ENCODE data around the gene ATP10B.

ATP10B gene

DNA sequence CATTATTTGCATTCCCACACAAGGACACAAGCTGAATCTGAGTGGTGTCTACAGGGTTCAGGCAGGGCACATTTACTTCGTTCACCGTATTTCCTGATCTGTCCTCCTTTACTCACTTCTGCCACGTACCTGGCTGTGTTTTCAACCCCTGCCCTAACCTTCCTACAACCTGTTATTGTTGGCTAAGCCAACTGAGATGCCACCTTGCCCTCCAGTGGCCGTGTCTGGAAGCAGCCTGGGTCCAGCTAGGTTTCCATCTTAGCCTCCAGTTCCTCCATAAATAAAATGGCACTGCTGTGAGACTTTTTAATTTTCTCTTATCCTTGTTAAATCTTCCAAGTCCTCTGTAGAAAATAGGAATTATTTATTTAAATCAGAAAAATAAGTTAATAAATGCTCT lies 64.8 kb downstream of the ATP10B start:
- Histone ChIP-seq H3K27me3 (ENCODE audit: control insufficient read depth, insufficient read depth, low read length) (no peaks in the 10 kb centered on the region), H3K9me3 (ENCODE audit: control insufficient read depth, low read length) (no peaks in the 10 kb centered on the region), H2AFZ (no peak overlapping the region), H3K79me2 (no peaks in the 10 kb centered on the region), H3K4me2 (ENCODE audit: low read length) (no peak overlapping the region), H3K4me1 (no peaks in the 10 kb centered on the region), H3K36me3 (ENCODE audit: control insufficient read depth, insufficient read depth, low read length) (no peaks in the 10 kb centered on the region), H3K27ac (no peak overlapping the region), H3K4me3 (ENCODE audit: low read depth, low read length) (no peak overlapping the region), H3K9ac (no peak overlapping the region)
- TF ChIP-seq, protein P1, sequence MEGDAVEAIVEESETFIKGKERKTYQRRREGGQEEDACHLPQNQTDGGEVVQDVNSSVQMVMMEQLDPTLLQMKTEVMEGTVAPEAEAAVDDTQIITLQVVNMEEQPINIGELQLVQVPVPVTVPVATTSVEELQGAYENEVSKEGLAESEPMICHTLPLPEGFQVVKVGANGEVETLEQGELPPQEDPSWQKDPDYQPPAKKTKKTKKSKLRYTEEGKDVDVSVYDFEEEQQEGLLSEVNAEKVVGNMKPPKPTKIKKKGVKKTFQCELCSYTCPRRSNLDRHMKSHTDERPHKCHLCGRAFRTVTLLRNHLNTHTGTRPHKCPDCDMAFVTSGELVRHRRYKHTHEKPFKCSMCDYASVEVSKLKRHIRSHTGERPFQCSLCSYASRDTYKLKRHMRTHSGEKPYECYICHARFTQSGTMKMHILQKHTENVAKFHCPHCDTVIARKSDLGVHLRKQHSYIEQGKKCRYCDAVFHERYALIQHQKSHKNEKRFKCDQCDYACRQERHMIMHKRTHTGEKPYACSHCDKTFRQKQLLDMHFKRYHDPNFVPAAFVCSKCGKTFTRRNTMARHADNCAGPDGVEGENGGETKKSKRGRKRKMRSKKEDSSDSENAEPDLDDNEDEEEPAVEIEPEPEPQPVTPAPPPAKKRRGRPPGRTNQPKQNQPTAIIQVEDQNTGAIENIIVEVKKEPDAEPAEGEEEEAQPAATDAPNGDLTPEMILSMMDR (IDR thresholded peaks at IDR 0.05), result no peak

DNA sequence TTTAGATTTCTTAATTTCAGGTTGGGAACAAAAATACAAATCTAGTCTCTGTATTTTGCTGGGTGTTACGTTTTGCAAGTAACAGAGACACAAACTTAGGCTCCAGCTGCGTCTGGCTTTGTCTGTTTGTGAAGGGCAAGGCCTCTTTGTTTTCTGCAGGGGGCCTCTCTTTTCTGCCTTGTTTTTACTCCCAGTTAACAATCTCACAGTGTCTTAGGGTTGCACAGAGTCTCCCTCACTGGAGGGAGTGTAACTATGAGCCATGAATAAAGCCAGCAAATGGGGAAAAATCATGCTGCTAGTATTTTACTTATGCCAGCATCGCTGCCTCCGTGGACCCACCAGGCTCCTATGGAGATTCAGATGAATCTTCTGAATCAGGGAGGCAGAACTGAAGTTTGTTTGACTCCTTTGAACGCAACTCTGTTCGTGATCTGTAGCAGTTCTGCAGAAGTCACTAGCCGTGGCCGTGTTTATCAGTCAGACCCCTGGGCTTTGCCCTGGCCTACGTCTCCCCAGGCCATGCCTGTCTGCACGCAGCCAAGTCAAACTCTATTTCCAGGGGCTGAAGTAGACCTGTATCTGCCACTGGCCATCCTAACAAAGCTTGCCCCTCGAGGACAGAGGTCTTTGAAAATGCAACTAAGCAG lies 77.2 kb downstream of the ATP10B start:
- no peak overlapping the region for H3K27ac ChIP-seq
- no peak overlapping the region for H2AFZ ChIP-seq
- no peaks in the 10 kb centered on the region for H3K9me3 ChIP-seq (ENCODE audit: control insufficient read depth, low read length)
- no peaks in the 10 kb centered on the region for H3K27me3 ChIP-seq (ENCODE audit: control insufficient read depth, insufficient read depth, low read length)
- H3K79me2 ChIP-seq, result no peaks in the 10 kb centered on the region
- TF ChIP-seq, protein P1 (IDR thresholded peaks at IDR 0.05), result no peak
- no peak overlapping the region for H3K4me2 ChIP-seq (ENCODE audit: low read length)
- no peak overlapping the region for H3K4me3 ChIP-seq (ENCODE audit: low read depth, low read length)
- H3K36me3 ChIP-seq (ENCODE audit: control insufficient read depth, insufficient read depth, low read length), result no peaks in the 10 kb centered on the region
- H3K9ac ChIP-seq, result no peak overlapping the region
- no peaks in the 10 kb centered on the region for H3K4me1 ChIP-seq

DNA sequence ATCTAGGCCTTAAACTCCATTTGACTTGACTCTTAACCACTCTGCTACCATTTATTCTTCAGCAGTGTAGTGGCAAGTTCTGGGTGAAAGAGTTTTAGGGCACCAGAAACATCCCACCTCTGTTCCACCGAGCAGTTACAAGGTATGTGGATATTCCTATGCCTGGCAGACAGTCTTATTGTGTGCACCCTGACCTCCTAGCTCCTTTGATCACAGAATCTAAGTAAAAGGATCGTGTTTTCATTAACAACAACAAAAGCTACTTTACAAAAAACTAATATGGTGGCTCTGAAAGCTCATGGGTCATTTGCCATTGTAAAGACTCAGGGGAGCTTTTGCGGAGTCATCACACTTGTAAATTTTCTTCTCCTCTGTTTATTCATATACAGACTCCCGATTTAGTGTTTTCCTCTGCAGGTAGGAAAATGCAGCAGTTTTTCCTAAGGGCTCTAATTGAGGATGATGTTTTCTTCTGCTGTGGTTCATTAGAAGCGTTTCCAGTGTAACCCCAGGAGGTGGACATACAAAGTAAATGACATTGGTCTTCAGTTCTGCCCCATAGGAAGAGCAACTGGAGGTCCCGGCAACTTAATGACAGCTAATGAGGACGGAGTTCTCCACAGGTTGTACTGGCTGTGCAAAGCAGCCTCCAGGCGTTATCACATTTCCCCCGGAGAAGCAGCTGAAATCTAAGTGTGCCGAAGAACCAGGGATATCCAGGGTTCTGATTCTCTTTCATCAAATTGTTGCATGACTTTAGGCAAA lies 78.2 kb downstream of the ATP10B start:
- no peak overlapping the region for H3K4me3 ChIP-seq (ENCODE audit: low read depth, low read length)
- no peaks in the 10 kb centered on the region for H3K79me2 ChIP-seq
- no peak overlapping the region for H2AFZ ChIP-seq
- H3K9me3 ChIP-seq (ENCODE audit: control insufficient read depth, low read length), result no peaks in the 10 kb centered on the region
- no peak overlapping the region for H3K9ac ChIP-seq
- H3K27me3 ChIP-seq (ENCODE audit: control insufficient read depth, insufficient read depth, low read length), result no peaks in the 10 kb centered on the region
- H3K4me2 ChIP-seq (ENCODE audit: low read length), result no peak overlapping the region
- H3K36me3 ChIP-seq (ENCODE audit: control insufficient read depth, insufficient read depth, low read length), result no peaks in the 10 kb centered on the region
- H3K27ac ChIP-seq, result no peak overlapping the region
- TF ChIP-seq, protein P1 (IDR thresholded peaks at IDR 0.05), result no peak
- no peaks in the 10 kb centered on the region for H3K4me1 ChIP-seq

- no peak overlapping the region for H3K4me3 ChIP-seq (ENCODE audit: low read depth, low read length)
- no peak overlapping the region for H3K9ac ChIP-seq
- H3K9me3 ChIP-seq (ENCODE audit: control insufficient read depth, low read length), result no peaks in the 10 kb centered on the region
- H2AFZ ChIP-seq, result no peak overlapping the region
- no peak overlapping the region for H3K4me2 ChIP-seq (ENCODE audit: low read length)
- no peaks in the 10 kb centered on the region for H3K27me3 ChIP-seq (ENCODE audit: control insufficient read depth, insufficient read depth, low read length)
- H3K79me2 ChIP-seq, result no peaks in the 10 kb centered on the region
- TF ChIP-seq, protein P1 (IDR thresholded peaks at IDR 0.05), result no peak
- no peak overlapping the region for H3K27ac ChIP-seq
- H3K4me1 ChIP-seq, result no peaks in the 10 kb centered on the region
- H3K36me3 ChIP-seq (ENCODE audit: control insufficient read depth, insufficient read depth, low read length), result no peaks in the 10 kb centered on the region
Measured at GRCh38 chr5:160772854-160773253, 79.2 kb downstream of the ATP10B start.
